H9 (cell line): ENCODE results near the gene TTC39A. TPM values are rescaled to one million over a fixed set of nuclear protein-coding genes. Genes with fewer than 3 reads are reported as not detected.

Experiments
- DNase-seq: peaks from one replicate; pipeline ENCODE4 v3.0.0-alpha.2; 2017
- H2AFZ ChIP-seq: one replicate; pipeline ENCODE4 v1.6.1; 2013; ENCODE audit warnings: mild to moderate bottlenecking, low read length, control low read depth, moderate library complexity
- H2AK5ac ChIP-seq: 2 replicates; pipeline ENCODE4 v1.6.1; 2013; ENCODE audit warnings: low read length, control low read depth, mixed read lengths; ENCODE audit not compliant: insufficient read length
- H2BK120ac ChIP-seq: one replicate; pipeline ENCODE4 v1.6.1; 2013; ENCODE audit warnings: low read depth, mild to moderate bottlenecking, low read length, control low read depth, inconsistent platforms; ENCODE audit not compliant: poor library complexity, severe bottlenecking
- H2BK12ac ChIP-seq: 2 replicates; pipeline ENCODE4 v1.6.1; 2013; ENCODE audit warnings: low read length, control low read depth, mixed read lengths, low read depth; ENCODE audit not compliant: insufficient read length
- H2BK15ac ChIP-seq: 2 replicates; pipeline ENCODE4 v1.6.1; 2013; ENCODE audit warnings: low read depth, low read length, control low read depth
- H2BK20ac ChIP-seq: one replicate; pipeline ENCODE4 v1.6.1; 2013; ENCODE audit warnings: low read depth, mild to moderate bottlenecking, low read length, control low read depth, inconsistent platforms; ENCODE audit not compliant: poor library complexity, severe bottlenecking
- H2BK5ac ChIP-seq: 2 replicates; pipeline ENCODE4 v1.6.1; 2013; ENCODE audit warnings: low read length, control low read depth, mixed read lengths; ENCODE audit not compliant: insufficient read length
- H3K14ac ChIP-seq: 2 replicates; pipeline ENCODE4 v1.6.1; 2013; ENCODE audit warnings: low read length, control low read depth; ENCODE audit not compliant: insufficient read depth
- H3K18ac ChIP-seq: 2 replicates; pipeline ENCODE4 v1.6.1; 2013; ENCODE audit warnings: low read depth, mild to moderate bottlenecking, mixed read lengths, low read length, control low read depth; ENCODE audit not compliant: insufficient read length
- H3K23ac ChIP-seq: 2 replicates; pipeline ENCODE4 v1.6.1; 2013; ENCODE audit warnings: low read length, control low read depth, mixed read lengths, low read depth; ENCODE audit not compliant: insufficient read length
- H3K23me2 ChIP-seq: 2 replicates; pipeline ENCODE4 v1.6.1; 2013; ENCODE audit warnings: low read depth, mild to moderate bottlenecking, mixed read lengths, low read length, control low read depth; ENCODE audit not compliant: insufficient read length, poor library complexity, severe bottlenecking
- H3K27ac ChIP-seq: 2 replicates; pipeline ENCODE4 v1.5.1; 2013; ENCODE audit warnings: low read length, control low read depth, mixed read lengths, low read depth; ENCODE audit not compliant: insufficient read length
- H3K27me3 ChIP-seq: 2 replicates; pipeline ENCODE4 v1.6.1; 2013; ENCODE audit warnings: low read length, control low read depth, inconsistent platforms; ENCODE audit not compliant: insufficient read depth
- H3K4ac ChIP-seq: 2 replicates; pipeline ENCODE4 v1.6.1; 2013; ENCODE audit warnings: low read depth, mild to moderate bottlenecking, control low read depth, inconsistent platforms, low read length, moderate library complexity
- H3K4me1 ChIP-seq: 2 replicates; pipeline ENCODE4 v1.6.1; 2013; ENCODE audit warnings: low read length, control low read depth, inconsistent platforms; ENCODE audit not compliant: insufficient read depth
- H3K4me2 ChIP-seq: 2 replicates; pipeline ENCODE4 v1.6.1; 2013; ENCODE audit warnings: low read length, control low read depth, mixed read lengths; ENCODE audit not compliant: insufficient read length, insufficient read depth
- H3K56ac ChIP-seq: 2 replicates; pipeline ENCODE4 v1.6.1; 2013; ENCODE audit warnings: low read depth, mild to moderate bottlenecking, mixed read lengths, low read length, control low read depth; ENCODE audit not compliant: insufficient read length
- H3K79me1 ChIP-seq: 2 replicates; pipeline ENCODE4 v1.6.1; 2013; ENCODE audit warnings: low read depth, mild to moderate bottlenecking, moderate library complexity, low read length, control low read depth, inconsistent platforms; ENCODE audit not compliant: insufficient read depth, poor library complexity, severe bottlenecking
- H3K79me2 ChIP-seq: 2 replicates; pipeline ENCODE4 v1.6.1; 2013; ENCODE audit warnings: low read length, control low read depth, inconsistent platforms; ENCODE audit not compliant: insufficient read depth
- H3K9ac ChIP-seq: 2 replicates; pipeline ENCODE4 v1.6.1; 2013; ENCODE audit warnings: low read length, control low read depth, mixed read lengths; ENCODE audit not compliant: insufficient read length; ENCODE audit errors: extremely low read depth
- H3K9me3 ChIP-seq: one replicate; pipeline ENCODE4 v1.6.1; 2013; ENCODE audit warnings: low read depth, low read length, inconsistent platforms; ENCODE audit not compliant: control insufficient read depth
- H3T11ph ChIP-seq: one replicate; pipeline ENCODE4 v1.6.1; 2013; ENCODE audit warnings: mild to moderate bottlenecking, low read length, control low read depth, inconsistent platforms
- H4K20me1 ChIP-seq: one replicate; pipeline ENCODE4 v1.6.1; 2013; ENCODE audit not compliant: control insufficient read depth, insufficient read length, insufficient read depth
- H4K5ac ChIP-seq: 2 replicates; pipeline ENCODE4 v1.6.1; 2013; ENCODE audit warnings: low read depth, mild to moderate bottlenecking, mixed read lengths, low read length, control low read depth; ENCODE audit not compliant: insufficient read length
- H4K8ac ChIP-seq: replicated peaks from 2 replicates; pipeline ENCODE4 v1.6.1; 2013; ENCODE audit warnings: low read length, control low read depth, mixed read lengths, low read depth; ENCODE audit not compliant: insufficient read length
- H4K91ac ChIP-seq: 2 replicates; pipeline ENCODE4 v1.6.1; 2013; ENCODE audit warnings: low read depth, mild to moderate bottlenecking, moderate library complexity, mixed read lengths, low read length, control low read depth; ENCODE audit not compliant: insufficient read length
- H3K27ac Mint-ChIP-seq, 3 experiments: 2 replicates in 2 of 3; 3 replicates in 1 of 3; pipeline ENCODE4 v1.8.0; 2020 to 2021; ENCODE audit warnings: mixed read lengths in 3 of 3, mild to moderate bottlenecking in 1 of 3, moderate library complexity in 1 of 3
- H3K27me3 Mint-ChIP-seq: 2 replicates; pipeline ENCODE4 v1.8.0; 2021; ENCODE audit warnings: low read depth, mild to moderate bottlenecking, moderate library complexity, mixed read lengths
- H3K36me3 Mint-ChIP-seq, 3 experiments: 2 replicates in 2 of 3; 3 replicates in 1 of 3; pipeline ENCODE4 v1.8.0; 2020 to 2021; ENCODE audit warnings: low read depth in 3 of 3, mixed read lengths in 3 of 3; ENCODE audit not compliant: insufficient read depth in 1 of 3
- H3K4me1 Mint-ChIP-seq, 2 experiments: 2 replicates each; pipeline ENCODE4 v1.8.0; 2020; ENCODE audit warnings: mixed read lengths in 2 of 2
- H3K4me3 Mint-ChIP-seq, 2 experiments: 2 replicates in 1 of 2; 3 replicates in 1 of 2; pipeline ENCODE4 v1.8.0; 2020 to 2021; ENCODE audit warnings: mild to moderate bottlenecking in 2 of 2, mixed read lengths in 2 of 2, moderate library complexity in 1 of 2
- H3K9me3 Mint-ChIP-seq, 2 experiments: 2 replicates in 1 of 2; 3 replicates in 1 of 2; pipeline ENCODE4 v1.8.0; 2020; ENCODE audit warnings: mild to moderate bottlenecking in 2 of 2, mixed read lengths in 2 of 2, moderate library complexity in 1 of 2
- CTCF ChIP-seq: fragments of 200-600 bp; sonication (generic); conservative IDR thresholded peaks from 3 replicates; pipeline ENCODE4 v1.8.0; 2021; ENCODE audit warnings: antibody characterized with exemption, mild to moderate bottlenecking
- WGBS: extraction: QIAGEN DNeasy Blood & Tissue Kit; methylation state at CpG from one replicate; pipeline ENCODE4 v1.1.7; 2013; ENCODE audit warnings: missing lambda C conversion rate, low lambda C conversion rate, mixed read lengths; ENCODE audit not compliant: insufficient read length; ENCODE audit errors: extremely low coverage; 5-methylcytosine and 5-hydroxymethylcytosine counted together
- total RNA-seq: library from RNA; stranded (reverse); gene quantifications from 2 replicates; pipeline ENCODE4 v1.2.1, GENCODE V29; 2021

Gene TTC39A
- total RNA-seq, 1 experiment from 2014 or later, result 7.7 TPM

GRCh38 chr1:51317798-51318197, 12.6 kb downstream of the TTC39A start:
- H3K56ac ChIP-seq, result no peak overlapping the region
- no peak overlapping the region for H3K9ac ChIP-seq
- no peak overlapping the region for H3T11ph ChIP-seq
- TF ChIP-seq CTCF, result no peak
- no peak overlapping the region for H3K18ac ChIP-seq
- Mint-ChIP-seq H3K4me3 (no peak overlapping the region), H3K36me3 (no peaks in the 10 kb centered on the region), H3K9me3 (no peaks in the 10 kb centered on the region), H3K27ac (peak overlapping the region in 1 of 3 experiments; percentile 78; a peak in 2 of 7 replicates), H3K27me3 (no peaks in the 10 kb centered on the region), H3K4me1 (peaks cover 19 to 28% of the 10 kb centered on the region in 2 experiments)
- no CpG with 5 or more reads among the region's 7 CpGs for WGBS
- no peak overlapping the region for H4K91ac ChIP-seq
- H2BK12ac ChIP-seq, result no peak overlapping the region
- no peak overlapping the region for H3K4me2 ChIP-seq
- no peak overlapping the region for H2BK20ac ChIP-seq
- DNase-seq, result no peak
- H4K5ac ChIP-seq, result no peak overlapping the region
- no peaks in the 10 kb centered on the region for H3K79me1 ChIP-seq
- no peaks in the 10 kb centered on the region for H3K9me3 ChIP-seq
- H3K23ac ChIP-seq, result no peak overlapping the region
- no peak overlapping the region for H4K8ac ChIP-seq
- no peak overlapping the region for H3K27ac ChIP-seq
- no peak overlapping the region for H2BK15ac ChIP-seq
- no peaks in the 10 kb centered on the region for H3K79me2 ChIP-seq
- no peak overlapping the region for H3K14ac ChIP-seq
- H2AK5ac ChIP-seq, result no peak overlapping the region
- H2BK120ac ChIP-seq, result no peak overlapping the region
- no peaks in the 10 kb centered on the region for H3K23me2 ChIP-seq
- H4K20me1 ChIP-seq, result no peaks in the 10 kb centered on the region
- no peaks in the 10 kb centered on the region for H3K4me1 ChIP-seq
- H3K4ac ChIP-seq, result no peak overlapping the region
- H2AFZ ChIP-seq, result no peak overlapping the region
- H2BK5ac ChIP-seq, result no peak overlapping the region
- H3K27me3 ChIP-seq, result no peaks in the 10 kb centered on the region
